Neural cell (in vitro differentiated cells): ENCODE data around the gene ABCA1. TPM values are rescaled to one million over a fixed set of nuclear protein-coding genes. Genes with fewer than 3 reads are reported as not detected.

ENCODE experiments used
- H2AFZ ChIP-seq: fragments of 200-600, 300-800 bp; sonication (generic), shearing (Covaris generic); 2 replicates; pipeline ENCODE4 v1.6.0; 2014; ENCODE audit warnings: low read depth, mild to moderate bottlenecking, antibody characterized with exemption, low read length, moderate library complexity
- H3F3A ChIP-seq: fragments of 200-600 bp; shearing (Covaris generic); 2 replicates; pipeline ENCODE4 v1.6.1; 2016; ENCODE audit warnings: mild to moderate bottlenecking, moderate library complexity, mixed read lengths, antibody characterized with exemption, low read length; ENCODE audit not compliant: insufficient read depth, poor library complexity, severe bottlenecking
- H3K27ac ChIP-seq: fragments of 200-600, 300-800 bp; sonication (generic), shearing (Covaris generic); 2 replicates; pipeline ENCODE4 v1.5.1; 2014; ENCODE audit warnings: mild to moderate bottlenecking, low read length, moderate library complexity
- H3K27me3 ChIP-seq: fragments of 300-800, 200-600 bp; sonication (generic), shearing (Covaris generic); 2 replicates; pipeline ENCODE4 v1.6.0; 2014; ENCODE audit warnings: mild to moderate bottlenecking, low read depth, low read length, moderate library complexity; ENCODE audit not compliant: insufficient read depth
- H3K36me3 ChIP-seq: fragments of 300-800, 200-600 bp; sonication (generic), shearing (Covaris generic); 2 replicates; pipeline ENCODE4 v1.5.1; 2014; ENCODE audit warnings: mild to moderate bottlenecking, antibody characterized with exemption, low read length, moderate library complexity; ENCODE audit not compliant: insufficient read depth
- H3K4me2 ChIP-seq: fragments of 300-800, 200-600 bp; sonication (generic), shearing (Covaris generic); 2 replicates; pipeline ENCODE4 v1.6.0; 2014; ENCODE audit warnings: mild to moderate bottlenecking, low read length
- H3K4me3 ChIP-seq: fragments of 300-800, 200-600 bp; sonication (generic), shearing (Covaris generic); 2 replicates; pipeline ENCODE4 v1.5.1; 2014; ENCODE audit warnings: mild to moderate bottlenecking, low read length, moderate library complexity
- H3K79me2 ChIP-seq: fragments of 200-600 bp; shearing (Covaris generic); replicated peaks from 2 replicates; pipeline ENCODE4 v1.6.0; 2014; ENCODE audit warnings: mild to moderate bottlenecking, low read length, moderate library complexity; ENCODE audit not compliant: insufficient read depth
- H3K9ac ChIP-seq: fragments of 300-800, 200-600 bp; sonication (generic), shearing (Covaris generic); 2 replicates; pipeline ENCODE4 v1.6.1; 2016; ENCODE audit warnings: mild to moderate bottlenecking, low read length, mixed read lengths
- H3K9me2 ChIP-seq: fragments of 200-600 bp; shearing (Covaris generic); 2 replicates; pipeline ENCODE4 v1.6.1; 2016; ENCODE audit warnings: mild to moderate bottlenecking, low read length, mixed read lengths; ENCODE audit not compliant: insufficient read depth
- H3K9me3 ChIP-seq: fragments of 200-600, 300-800 bp; sonication (generic), shearing (Covaris generic); 2 replicates; pipeline ENCODE4 v1.6.1; 2016; ENCODE audit warnings: mild to moderate bottlenecking, mixed run types, low read length, moderate library complexity, mixed read lengths
- H4K20me1 ChIP-seq: fragments of 200-600 bp; shearing (Covaris generic); 2 replicates; pipeline ENCODE4 v1.6.1; 2016; ENCODE audit warnings: mild to moderate bottlenecking, mixed run types; ENCODE audit not compliant: insufficient read depth
- EP300 ChIP-seq: fragments of 450-650 bp; conservative IDR thresholded peaks from 2 replicates; pipeline ENCODE4 v1.6.1; 2014; ENCODE audit warnings: antibody characterized with exemption, mild to moderate bottlenecking, moderate library complexity; ENCODE audit not compliant: poor library complexity, severe bottlenecking
- EZH2 ChIP-seq: fragments of 200-600, 300-800 bp; shearing (Covaris generic), sonication (generic); IDR thresholded peaks from 2 replicates; pipeline ENCODE4 v1.6.1; 2014; ENCODE audit warnings: antibody characterized with exemption, low read length, borderline replicate concordance, mild to moderate bottlenecking; ENCODE audit not compliant: insufficient read depth, poor library complexity, severe bottlenecking
- MXI1 ChIP-seq: fragments of 450-650 bp; conservative IDR thresholded peaks from 2 replicates; pipeline ENCODE4 v1.6.1; 2014; ENCODE audit warnings: antibody characterized with exemption, mild to moderate bottlenecking; ENCODE audit not compliant: poor library complexity, severe bottlenecking
- POLR2AphosphoS5 ChIP-seq: IDR thresholded peaks from 2 replicates; pipeline ENCODE4 v1.6.1; 2012
- RAD21 ChIP-seq: fragments of 450-650 bp; conservative IDR thresholded peaks from 2 replicates; pipeline ENCODE4 v1.6.1; 2014; ENCODE audit warnings: antibody characterized with exemption, mild to moderate bottlenecking, moderate library complexity
- SMC3 ChIP-seq: fragments of 450-650 bp; conservative IDR thresholded peaks from 2 replicates; pipeline ENCODE4 v1.6.1; 2014; ENCODE audit warnings: antibody characterized with exemption, mild to moderate bottlenecking, moderate library complexity; ENCODE audit not compliant: poor library complexity
- TAF1 ChIP-seq: IDR thresholded peaks from 2 replicates; pipeline ENCODE4 v1.6.1; 2012; ENCODE audit warnings: low read depth
- polyA plus RNA-seq: library from polyadenylated mRNA; depleted of rRNA; stranded (reverse); fragments of >200 nt; gene quantifications from 2 replicates; pipeline ENCODE4 v1.2.3, GENCODE V29; 2014
- TF ChIP-seq, protein P1 (sequence below): fragments of 450-650 bp; IDR thresholded peaks from 2 replicates; pipeline ENCODE4 v1.5.1; 2014; ENCODE audit warnings: antibody characterized with exemption, mild to moderate bottlenecking, moderate library complexity; ENCODE audit not compliant: poor library complexity, severe bottlenecking
- TF ChIP-seq, protein P2 (sequence below): IDR thresholded peaks from 2 replicates; pipeline ENCODE4 v1.6.1; 2012; ENCODE audit warnings: borderline replicate concordance

The ABCA1 gene
- polyA plus RNA-seq, 1 donor from 2014 or later, result 5.2 TPM

GRCh38 chr9:104850786-104851545 is 77.0 kb downstream of the ABCA1 start:
- H3F3A ChIP-seq, result no peaks in the 10 kb centered on the region
- H2AFZ ChIP-seq, result no peak overlapping the region
- H3K27me3 ChIP-seq, result no peaks in the 10 kb centered on the region
- no peaks in the 10 kb centered on the region for H3K9me3 ChIP-seq
- no peak overlapping the region for H3K4me3 ChIP-seq
- H3K4me2 ChIP-seq, result no peak overlapping the region
- H3K9ac ChIP-seq, result no peak overlapping the region
- no peaks in the 10 kb centered on the region for H3K79me2 ChIP-seq
- no peaks in the 10 kb centered on the region for H4K20me1 ChIP-seq
- H3K9me2 ChIP-seq, result no peaks in the 10 kb centered on the region
- TF ChIP-seq RAD21, result no peak
- TF ChIP-seq, protein P1, sequence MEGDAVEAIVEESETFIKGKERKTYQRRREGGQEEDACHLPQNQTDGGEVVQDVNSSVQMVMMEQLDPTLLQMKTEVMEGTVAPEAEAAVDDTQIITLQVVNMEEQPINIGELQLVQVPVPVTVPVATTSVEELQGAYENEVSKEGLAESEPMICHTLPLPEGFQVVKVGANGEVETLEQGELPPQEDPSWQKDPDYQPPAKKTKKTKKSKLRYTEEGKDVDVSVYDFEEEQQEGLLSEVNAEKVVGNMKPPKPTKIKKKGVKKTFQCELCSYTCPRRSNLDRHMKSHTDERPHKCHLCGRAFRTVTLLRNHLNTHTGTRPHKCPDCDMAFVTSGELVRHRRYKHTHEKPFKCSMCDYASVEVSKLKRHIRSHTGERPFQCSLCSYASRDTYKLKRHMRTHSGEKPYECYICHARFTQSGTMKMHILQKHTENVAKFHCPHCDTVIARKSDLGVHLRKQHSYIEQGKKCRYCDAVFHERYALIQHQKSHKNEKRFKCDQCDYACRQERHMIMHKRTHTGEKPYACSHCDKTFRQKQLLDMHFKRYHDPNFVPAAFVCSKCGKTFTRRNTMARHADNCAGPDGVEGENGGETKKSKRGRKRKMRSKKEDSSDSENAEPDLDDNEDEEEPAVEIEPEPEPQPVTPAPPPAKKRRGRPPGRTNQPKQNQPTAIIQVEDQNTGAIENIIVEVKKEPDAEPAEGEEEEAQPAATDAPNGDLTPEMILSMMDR, result no peak
- no peak for TF ChIP-seq MXI1
- TF ChIP-seq EP300, result no peak
- no peak for TF ChIP-seq EZH2
- TF ChIP-seq POLR2AphosphoS5, result no peak
- no peak for TF ChIP-seq TAF1
- TF ChIP-seq, protein P2, sequence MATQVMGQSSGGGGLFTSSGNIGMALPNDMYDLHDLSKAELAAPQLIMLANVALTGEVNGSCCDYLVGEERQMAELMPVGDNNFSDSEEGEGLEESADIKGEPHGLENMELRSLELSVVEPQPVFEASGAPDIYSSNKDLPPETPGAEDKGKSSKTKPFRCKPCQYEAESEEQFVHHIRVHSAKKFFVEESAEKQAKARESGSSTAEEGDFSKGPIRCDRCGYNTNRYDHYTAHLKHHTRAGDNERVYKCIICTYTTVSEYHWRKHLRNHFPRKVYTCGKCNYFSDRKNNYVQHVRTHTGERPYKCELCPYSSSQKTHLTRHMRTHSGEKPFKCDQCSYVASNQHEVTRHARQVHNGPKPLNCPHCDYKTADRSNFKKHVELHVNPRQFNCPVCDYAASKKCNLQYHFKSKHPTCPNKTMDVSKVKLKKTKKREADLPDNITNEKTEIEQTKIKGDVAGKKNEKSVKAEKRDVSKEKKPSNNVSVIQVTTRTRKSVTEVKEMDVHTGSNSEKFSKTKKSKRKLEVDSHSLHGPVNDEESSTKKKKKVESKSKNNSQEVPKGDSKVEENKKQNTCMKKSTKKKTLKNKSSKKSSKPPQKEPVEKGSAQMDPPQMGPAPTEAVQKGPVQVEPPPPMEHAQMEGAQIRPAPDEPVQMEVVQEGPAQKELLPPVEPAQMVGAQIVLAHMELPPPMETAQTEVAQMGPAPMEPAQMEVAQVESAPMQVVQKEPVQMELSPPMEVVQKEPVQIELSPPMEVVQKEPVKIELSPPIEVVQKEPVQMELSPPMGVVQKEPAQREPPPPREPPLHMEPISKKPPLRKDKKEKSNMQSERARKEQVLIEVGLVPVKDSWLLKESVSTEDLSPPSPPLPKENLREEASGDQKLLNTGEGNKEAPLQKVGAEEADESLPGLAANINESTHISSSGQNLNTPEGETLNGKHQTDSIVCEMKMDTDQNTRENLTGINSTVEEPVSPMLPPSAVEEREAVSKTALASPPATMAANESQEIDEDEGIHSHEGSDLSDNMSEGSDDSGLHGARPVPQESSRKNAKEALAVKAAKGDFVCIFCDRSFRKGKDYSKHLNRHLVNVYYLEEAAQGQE, result no peak
- TF ChIP-seq SMC3, result no peak
- H3K36me3 ChIP-seq, result no peaks in the 10 kb centered on the region
- H3K27ac ChIP-seq, result no peak overlapping the region

- no peak for TF ChIP-seq EP300
- TF ChIP-seq, protein P2, result no peak
- TF ChIP-seq SMC3, result no peak
- no peak for TF ChIP-seq EZH2
- TF ChIP-seq TAF1, result no peak
- no peak for TF ChIP-seq MXI1
- TF ChIP-seq, protein P1, result no peak
- no peak for TF ChIP-seq POLR2AphosphoS5
- TF ChIP-seq RAD21, result no peak
- no peak overlapping the region for H3K4me2 ChIP-seq
These were observed 78.9 kb downstream of the ABCA1 start for GRCh38 chr9:104849023-104849422.

More at GRCh38 chr9:104849023-104849422, 78.9 kb downstream of the ABCA1 start:
- Histone ChIP-seq H3K27me3 (no peaks in the 10 kb centered on the region), H3K79me2 (no peaks in the 10 kb centered on the region), H4K20me1 (no peaks in the 10 kb centered on the region), H3K36me3 (no peaks in the 10 kb centered on the region), H3K9ac (no peak overlapping the region), H2AFZ (no peak overlapping the region), H3F3A (no peaks in the 10 kb centered on the region), H3K4me3 (no peak overlapping the region), H3K9me3 (no peaks in the 10 kb centered on the region), H3K9me2 (no peaks in the 10 kb centered on the region), H3K27ac (no peak overlapping the region)
